Gastrocnemius medialis (tissue), 4 donors: ENCODE measurements around the gene STUB1.

Source experiments
- POLR2A ChIP-seq, 2 donors: fragments of 450-650 bp; IDR thresholded peaks; one replicate each; pipeline ENCODE4 v1.6.1; 2017; ENCODE audit warnings: antibody characterized with exemption in 2 of 2, mild to moderate bottlenecking in 2 of 2, moderate library complexity in 2 of 2
- TF ChIP-seq, protein P1 (sequence below), 5 experiments: fragments of 450-650 bp in 3 of 5; fragments of 200-600 bp in 2 of 5; sonication (generic) in 2 of 5; IDR thresholded peaks in 4 of 5; conservative IDR thresholded peaks in 1 of 5; 1 replicate in 4 of 5; 2 replicates in 1 of 5; pipeline ENCODE4 v1.5.1; 2016 to 2019; ENCODE audit warnings: antibody characterized with exemption in 5 of 5, mild to moderate bottlenecking in 3 of 5, moderate library complexity in 3 of 5

GRCh38 chr16:718389-718788 lies 38.2 kb downstream of the STUB1 start:
- TF ChIP-seq, protein P1, sequence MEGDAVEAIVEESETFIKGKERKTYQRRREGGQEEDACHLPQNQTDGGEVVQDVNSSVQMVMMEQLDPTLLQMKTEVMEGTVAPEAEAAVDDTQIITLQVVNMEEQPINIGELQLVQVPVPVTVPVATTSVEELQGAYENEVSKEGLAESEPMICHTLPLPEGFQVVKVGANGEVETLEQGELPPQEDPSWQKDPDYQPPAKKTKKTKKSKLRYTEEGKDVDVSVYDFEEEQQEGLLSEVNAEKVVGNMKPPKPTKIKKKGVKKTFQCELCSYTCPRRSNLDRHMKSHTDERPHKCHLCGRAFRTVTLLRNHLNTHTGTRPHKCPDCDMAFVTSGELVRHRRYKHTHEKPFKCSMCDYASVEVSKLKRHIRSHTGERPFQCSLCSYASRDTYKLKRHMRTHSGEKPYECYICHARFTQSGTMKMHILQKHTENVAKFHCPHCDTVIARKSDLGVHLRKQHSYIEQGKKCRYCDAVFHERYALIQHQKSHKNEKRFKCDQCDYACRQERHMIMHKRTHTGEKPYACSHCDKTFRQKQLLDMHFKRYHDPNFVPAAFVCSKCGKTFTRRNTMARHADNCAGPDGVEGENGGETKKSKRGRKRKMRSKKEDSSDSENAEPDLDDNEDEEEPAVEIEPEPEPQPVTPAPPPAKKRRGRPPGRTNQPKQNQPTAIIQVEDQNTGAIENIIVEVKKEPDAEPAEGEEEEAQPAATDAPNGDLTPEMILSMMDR (IDR thresholded peaks at IDR 0.05 in 4 of 5, conservative IDR thresholded peaks at IDR 0.05 in 1 of 5) = no peak
- TF ChIP-seq POLR2A (IDR thresholded peaks at IDR 0.05) = no peak
